Activated CD4-positive, alpha-beta T cell treated with anti-CD3 and anti-CD28 coated beads, Interleukin-2, amount 10 ng/mL, durations not matched to agents 7 days and 5 days (primary cell): ENCODE measurements around the gene ANO4. TPM values are rescaled to one million over a fixed set of nuclear protein-coding genes. Genes with fewer than 3 reads are reported as not detected.
"Not testable (repeated sequence)": the region's sequence is repeated elsewhere in the genome, so short reads cannot be mapped to it uniquely, and the experiment has no call there.

Source experiments
- CTCF ChIA-PET: fragments of 350-600 bp; sonication (Branson Sonifier 250); formaldehyde crosslinking; loops from one replicate; lab custom pipeline; 2021; ENCODE audit warnings: antibody characterized with exemption; lab: Charles Lee
- POLR2A ChIA-PET: fragments of 350-600 bp; sonication (Branson Sonifier 250); formaldehyde crosslinking; loops from one replicate; lab custom pipeline; 2021; ENCODE audit warnings: antibody characterized with exemption; lab: Charles Lee
- DNase-seq: peaks from one replicate; pipeline ENCODE4 v3.0.0-alpha.2; 2020
- H3K27ac Mint-ChIP-seq: one replicate; pipeline ENCODE4 v1.8.0; 2021; ENCODE audit warnings: mild to moderate bottlenecking, moderate library complexity, mixed read lengths
- H3K27me3 Mint-ChIP-seq: one replicate; pipeline ENCODE4 v1.8.0; 2021; ENCODE audit warnings: mixed read lengths
- H3K36me3 Mint-ChIP-seq: one replicate; pipeline ENCODE4 v1.8.0; 2021; ENCODE audit warnings: low read depth, mixed read lengths
- H3K4me1 Mint-ChIP-seq: one replicate; pipeline ENCODE4 v1.8.0; 2021; ENCODE audit warnings: mixed read lengths
- H3K4me3 Mint-ChIP-seq: one replicate; pipeline ENCODE4 v1.8.0; 2021; ENCODE audit warnings: mild to moderate bottlenecking, moderate library complexity, mixed read lengths
- H3K9me3 Mint-ChIP-seq: one replicate; pipeline ENCODE4 v1.8.0; 2021; ENCODE audit warnings: mixed read lengths
- total RNA-seq, 2 experiments: library from RNA; stranded (reverse); gene quantifications; one replicate each; pipeline ENCODE4 v1.2.3, GENCODE V29; 2021

ANO4 gene
- total RNA-seq, 2 experiments from 2014 or later = not detected

GRCh38 chr12:101127521-101128219 lies 333.1 kb downstream of the ANO4 start:
- H3K27ac Mint-ChIP-seq = no peak overlapping the region
- no peaks in the 10 kb centered on the region for H3K4me1 Mint-ChIP-seq
- DNase-seq = no peak
- POLR2A ChIA-PET = no interaction called here
- CTCF ChIA-PET = no interaction called here
- H3K27me3 Mint-ChIP-seq = peaks cover 3% of the 10 kb centered on the region
- no peak overlapping the region for H3K4me3 Mint-ChIP-seq
- H3K36me3 Mint-ChIP-seq = no peaks in the 10 kb centered on the region
- no peaks in the 10 kb centered on the region for H3K9me3 Mint-ChIP-seq

DNA sequence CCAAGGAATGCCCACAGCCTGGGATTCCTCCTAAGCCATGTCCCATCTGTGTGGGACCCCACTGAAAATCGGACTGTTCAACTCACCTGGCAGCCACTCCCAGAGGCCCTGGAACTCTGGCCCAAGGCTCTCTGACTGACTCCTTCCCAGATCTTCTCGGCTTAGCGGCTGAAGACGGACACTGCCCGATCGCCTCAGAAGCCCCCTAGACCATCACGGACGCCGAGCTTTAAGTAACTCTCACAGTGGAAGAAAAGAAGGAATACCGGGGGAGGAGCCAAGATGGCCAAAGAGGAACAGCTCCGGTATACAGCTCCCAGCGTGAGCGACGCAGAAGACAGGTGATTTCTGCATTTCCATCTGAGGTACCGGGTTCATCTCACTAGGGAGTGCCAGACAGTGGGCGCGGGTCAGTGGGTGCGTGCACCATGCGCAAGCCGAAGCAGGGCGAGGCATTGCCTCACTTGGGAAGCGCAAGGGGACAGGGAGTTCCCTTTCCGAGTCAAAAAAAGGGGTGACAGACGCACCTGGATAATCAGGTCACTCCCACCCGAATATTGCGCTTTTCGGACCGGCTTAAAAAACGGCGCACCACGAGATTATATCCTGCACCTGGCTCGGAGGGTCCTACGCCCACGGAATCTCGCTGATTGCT lies 351.3 kb downstream of the ANO4 start:
- POLR2A ChIA-PET, DNase-seq, H3K36me3 Mint-ChIP-seq, H3K4me1 Mint-ChIP-seq, H3K27me3 Mint-ChIP-seq, H3K27ac Mint-ChIP-seq, H3K4me3 Mint-ChIP-seq, CTCF ChIA-PET, H3K9me3 Mint-ChIP-seq: not testable (repeated sequence)

- POLR2A ChIA-PET = no interaction called here
- no peak overlapping the region for H3K27ac Mint-ChIP-seq
- H3K4me1 Mint-ChIP-seq = no peaks in the 10 kb centered on the region
Observed at GRCh38 chr12:101165319-101165718, 370.7 kb downstream of the ANO4 start.

GRCh38 chr12:101166866-101167265 lies 372.3 kb downstream of the ANO4 start:
- Mint-ChIP-seq H3K4me3 (no peak overlapping the region), H3K9me3 (no peaks in the 10 kb centered on the region), H3K4me1 (no peaks in the 10 kb centered on the region), H3K27ac (no peak overlapping the region), H3K36me3 (no peaks in the 10 kb centered on the region), H3K27me3 (peaks cover 3% of the 10 kb centered on the region)
- no peak for DNase-seq
- ChIA-PET POLR2A (no interaction called here), CTCF (interaction anchor here (0.5 kb wide), 1 partner anchor 12 kb away, joined by 4 read pairs; no protein-coding TSS in a partner anchor)

More at GRCh38 chr12:101165319-101165718, 370.7 kb downstream of the ANO4 start:
- CTCF ChIA-PET = no interaction called here
- no peaks in the 10 kb centered on the region for H3K36me3 Mint-ChIP-seq
- H3K27me3 Mint-ChIP-seq = peaks cover 3% of the 10 kb centered on the region
- no peak overlapping the region for H3K4me3 Mint-ChIP-seq
- no peak for DNase-seq
- no peaks in the 10 kb centered on the region for H3K9me3 Mint-ChIP-seq

DNA sequence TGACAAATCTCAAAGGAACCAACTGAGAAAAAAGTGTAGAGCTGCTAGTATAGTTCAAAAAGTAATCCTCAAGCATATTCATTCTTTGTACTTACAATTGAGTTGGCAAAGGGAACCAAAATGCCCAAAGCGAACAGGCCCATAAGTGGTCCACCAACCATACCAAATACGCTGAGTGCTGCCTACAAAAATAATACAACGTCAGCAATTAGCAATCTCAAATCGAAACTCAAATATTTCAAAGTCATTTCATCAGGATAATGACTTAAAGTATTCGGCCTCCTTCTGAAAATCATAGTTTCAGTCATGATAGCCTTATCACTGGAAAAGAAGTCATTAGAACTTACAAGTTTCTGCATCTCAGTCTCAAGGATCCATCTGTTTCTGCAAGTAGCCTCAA lies 373.4 kb downstream of the ANO4 start:
- no peak for DNase-seq
- Mint-ChIP-seq H3K9me3 (no peaks in the 10 kb centered on the region), H3K27me3 (peaks cover 2% of the 10 kb centered on the region), H3K4me3 (no peak overlapping the region), H3K27ac (no peak overlapping the region), H3K4me1 (no peaks in the 10 kb centered on the region), H3K36me3 (no peaks in the 10 kb centered on the region)
- ChIA-PET POLR2A (no interaction called here), CTCF (no interaction called here)

- H3K4me1 Mint-ChIP-seq = no peaks in the 10 kb centered on the region
Observed at GRCh38 chr12:101172316-101172715, 377.7 kb downstream of the ANO4 start.

GRCh38 chr12:101173197-101173749 lies 378.7 kb downstream of the ANO4 start:
- no peaks in the 10 kb centered on the region for H3K9me3 Mint-ChIP-seq

More at GRCh38 chr12:101172316-101172715, 377.7 kb downstream of the ANO4 start:
- Mint-ChIP-seq H3K4me3 (no peak overlapping the region), H3K27me3 (peaks cover 7% of the 10 kb centered on the region), H3K36me3 (no peaks in the 10 kb centered on the region), H3K27ac (no peak overlapping the region), H3K9me3 (no peaks in the 10 kb centered on the region)
- ChIA-PET POLR2A (no interaction called here), CTCF (no interaction called here)
- no peak for DNase-seq

GRCh38 chr12:101174541-101174940 lies 380.0 kb downstream of the ANO4 start:
- H3K4me3 Mint-ChIP-seq = no peak overlapping the region
- DNase-seq = no peak
- H3K4me1 Mint-ChIP-seq = no peaks in the 10 kb centered on the region
- CTCF ChIA-PET = no interaction called here
- peaks cover 7% of the 10 kb centered on the region for H3K27me3 Mint-ChIP-seq
- H3K9me3 Mint-ChIP-seq = no peaks in the 10 kb centered on the region
- H3K27ac Mint-ChIP-seq = no peak overlapping the region
- no peaks in the 10 kb centered on the region for H3K36me3 Mint-ChIP-seq
- POLR2A ChIA-PET = no interaction called here

More at GRCh38 chr12:101173197-101173749, 378.7 kb downstream of the ANO4 start:
- no peak for DNase-seq
- Mint-ChIP-seq H3K27ac (no peak overlapping the region), H3K27me3 (peaks cover 7% of the 10 kb centered on the region), H3K4me3 (no peak overlapping the region), H3K36me3 (no peaks in the 10 kb centered on the region), H3K4me1 (no peaks in the 10 kb centered on the region)
- ChIA-PET CTCF (no interaction called here), POLR2A (no interaction called here)

Other genes with a start within 250 kb of the ANO4 start
- 1 to 10 TPM; 4.4 to 6.5 TPM for gene GAS2L3, start 221.1 kb upstream of the ANO4 start, total RNA-seq